Measurements from ENCODE around the gene NAXD. TPM values are rescaled to one million over a fixed set of nuclear protein-coding genes. Genes with fewer than 3 reads are reported as not detected.

Gene NAXD
- polyA plus RNA-seq, 3 donors: 41.8 to 47.1 (median 45.1) TPM

DNA sequence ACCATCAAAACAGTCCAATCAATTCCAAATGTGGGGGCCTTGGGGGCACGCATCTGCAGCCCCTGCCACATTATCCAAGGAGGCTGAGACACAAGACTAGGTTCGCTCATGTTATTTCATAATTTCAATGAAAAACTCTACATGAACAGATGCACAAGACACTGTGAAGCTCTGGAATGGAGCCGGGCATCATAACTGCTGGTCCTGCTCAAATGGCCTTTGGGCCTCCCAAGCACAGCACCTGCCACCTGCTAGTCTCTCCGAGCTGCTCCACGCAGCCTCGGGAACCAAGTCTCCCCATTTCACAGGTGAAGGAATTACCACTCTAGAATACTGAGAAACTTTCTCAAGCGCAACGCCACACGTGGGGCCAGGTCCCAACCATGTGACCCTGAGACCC is 73.7 kb downstream of the NAXD start:
- no peak for DNase-seq

Other genes with a start within 250 kb of the NAXD start
- 1 to 10 TPM; 6.6 to 9.2 (median 9.1) TPM for gene RAB20, start 53.8 kb upstream of the NAXD start, polyA plus RNA-seq (ENCODE audit: insufficient read length in 3 of 3)
- gene CARS2, start 90.6 kb downstream of the NAXD start, polyA plus RNA-seq (ENCODE audit: insufficient read length in 3 of 3): 10 to 100 TPM; 66.5 to 82.2 (median 74.7) TPM
- gene ING1, start 98.2 kb downstream of the NAXD start, polyA plus RNA-seq (ENCODE audit: insufficient read length in 3 of 3): 10 to 100 TPM; 26.0 to 30.2 (median 27.6) TPM